HCT116 (cell line): ENCODE measurements around the gene ZBTB21. TPM values are rescaled to one million over a fixed set of nuclear protein-coding genes. Genes with fewer than 3 reads are reported as not detected.

ENCODE experiments used
- ATAC-seq: fragments of 200-7000 bp; cut with Tn5 transposase; 2 replicates; pipeline ENCODE4 v1.9.1; 2020; ENCODE audit warnings: mild to moderate bottlenecking, moderate library complexity
- BruUV-seq: library from RNA; stranded (reverse); fragments of 400-500 nt; replicated peaks from 2 replicates; lab custom pipeline; 2021; lab: Mats Ljungman, UMichigan
- CTCF ChIA-PET: fragments of 300-600 bp; sonication (Branson Sonifier 250); formaldehyde crosslinking; loops from one replicate; lab custom pipeline; 2021; ENCODE audit warnings: antibody characterized with exemption; lab: Charles Lee
- POLR2A ChIA-PET: fragments of 300-600, 350-600 bp; sonication (Branson Sonifier 250); formaldehyde crosslinking; loops from one replicate; lab custom pipeline; 2021; ENCODE audit warnings: antibody characterized with exemption; lab: Charles Lee
- RAD21 ChIA-PET, 2 experiments: fragments of 300-600 bp; sonication (Branson Sonifier 250); formaldehyde crosslinking; loops; one replicate each; lab custom pipeline; 2023; ENCODE audit warnings: low total read pairs in 2 of 2; ENCODE audit not compliant: uncharacterized antibody in 2 of 2, unreplicated experiment in 2 of 2, low non-redundant PET in 1 of 2; lab: Charles Lee
- DNase-seq: peaks from one replicate; pipeline ENCODE4 v3.0.0-alpha.2; 2010; ENCODE audit warnings: low read depth, low spot score
- H2AFZ ChIP-seq: fragments of 200-600 bp; shearing (Covaris generic), sonication (generic); 2 replicates; pipeline ENCODE4 v1.6.1; 2017; ENCODE audit warnings: low read depth, mixed run types, mixed read lengths, antibody characterized with exemption, low read length; ENCODE audit not compliant: poor library complexity, severe bottlenecking
- H3K27ac ChIP-seq: 2 replicates; pipeline ENCODE4 v1.5.1; 2012; ENCODE audit warnings: low read depth, low read length
- H3K27me3 ChIP-seq: fragments of 200-600 bp; sonication (generic); 2 replicates; pipeline ENCODE4 v1.6.1; 2016; ENCODE audit warnings: mixed run types, low read length, mixed read lengths; ENCODE audit not compliant: insufficient read depth
- H3K36me3 ChIP-seq, 2 experiments: fragments of 200-500 bp in 1 of 2; fragments of 200-600 bp in 1 of 2; sonication (Bioruptor generic) in 1 of 2; sonication (generic) in 1 of 2; 2 replicates each; pipeline versions ENCODE4 v1.5.1 to v1.6.1; 2014 to 2016; ENCODE audit warnings: low read length in 2 of 2, inconsistent platforms in 1 of 2, mixed read lengths in 1 of 2, mixed run types in 1 of 2; ENCODE audit not compliant: insufficient read depth in 2 of 2, control insufficient read depth in 1 of 2
- H3K4me1 ChIP-seq, 2 experiments: fragments of 200-600 bp in 1 of 2; sonication (generic) in 1 of 2; 2 replicates each; pipeline versions ENCODE4 v1.5.1 to v1.6.1; 2012 to 2017; ENCODE audit warnings: low read length in 2 of 2, inconsistent platforms in 1 of 2, mild to moderate bottlenecking in 1 of 2, mixed read lengths in 1 of 2, mixed run types in 1 of 2, moderate library complexity in 1 of 2; ENCODE audit not compliant: insufficient read depth in 2 of 2, control insufficient read depth in 1 of 2
- H3K4me2 ChIP-seq: fragments of 200-600 bp; sonication (generic); 2 replicates; pipeline ENCODE4 v1.6.1; 2017; ENCODE audit warnings: mixed run types, low read length, mixed read lengths
- H3K4me3 ChIP-seq, 2 experiments: fragments of 200-600 bp in 1 of 2; sonication (generic) in 1 of 2; replicated peaks in 1 of 2; 2 replicates each; pipeline ENCODE4 v1.5.1; 2011 to 2016; ENCODE audit warnings: low read length in 2 of 2, control low read depth in 1 of 2, low read depth in 1 of 2, mild to moderate bottlenecking in 1 of 2, mixed read lengths in 1 of 2, mixed run types in 1 of 2
- H3K79me2 ChIP-seq: fragments of 200-600 bp; sonication (generic); 2 replicates; pipeline ENCODE4 v1.6.1; 2017; ENCODE audit warnings: mild to moderate bottlenecking, mixed run types, low read length, moderate library complexity, mixed read lengths; ENCODE audit not compliant: insufficient read depth
- H3K9ac ChIP-seq: fragments of 200-600 bp; sonication (generic); 2 replicates; pipeline ENCODE4 v1.6.1; 2016; ENCODE audit warnings: low read length, mixed read lengths
- H3K9me2 ChIP-seq: fragments of 200-600 bp; sonication (generic), shearing (Covaris generic); 2 replicates; pipeline ENCODE4 v1.6.1; 2017; ENCODE audit warnings: mixed run types, mild to moderate bottlenecking, moderate library complexity; ENCODE audit not compliant: insufficient read depth
- H3K9me3 ChIP-seq, 2 experiments: fragments of 200-500 bp in 1 of 2; fragments of 200-600 bp in 1 of 2; sonication (Bioruptor generic) in 1 of 2; sonication (generic) in 1 of 2; 2 replicates each; pipeline ENCODE4 v1.6.1; 2014 to 2017; ENCODE audit warnings: low read length in 2 of 2, mixed read lengths in 2 of 2, inconsistent platforms in 1 of 2, low read depth in 1 of 2, mild to moderate bottlenecking in 1 of 2, mixed run types in 1 of 2, moderate library complexity in 1 of 2; ENCODE audit not compliant: control insufficient read depth in 1 of 2, insufficient read depth in 1 of 2
- H4K20me1 ChIP-seq: fragments of 200-600 bp; sonication (generic), shearing (Covaris generic); 2 replicates; pipeline ENCODE4 v1.6.1; 2017; ENCODE audit warnings: mixed run types, mild to moderate bottlenecking, moderate library complexity; ENCODE audit not compliant: insufficient read depth
- EGR1 ChIP-seq: IDR thresholded peaks from 2 replicates; pipeline ENCODE4 v1.6.1; 2012; ENCODE audit warnings: low read depth
- ELF1 ChIP-seq: IDR thresholded peaks from 2 replicates; pipeline ENCODE4 v1.6.1; 2012; ENCODE audit warnings: low read depth, borderline replicate concordance
- EZH2 ChIP-seq: fragments of 200-600 bp; sonication (generic); IDR thresholded peaks from 2 replicates; pipeline ENCODE4 v1.6.1; 2017; ENCODE audit warnings: antibody characterized with exemption, mixed run types
- FOSL1 ChIP-seq: IDR thresholded peaks from 2 replicates; pipeline ENCODE4 v1.6.1; 2012; ENCODE audit warnings: low read depth
- JUND ChIP-seq: IDR thresholded peaks from 2 replicates; pipeline ENCODE4 v1.6.1; 2012
- RAD21 ChIP-seq: IDR thresholded peaks from 2 replicates; pipeline ENCODE4 v1.6.1; 2012; ENCODE audit warnings: low read depth, mild to moderate bottlenecking
- SP1 ChIP-seq: IDR thresholded peaks from 2 replicates; pipeline ENCODE4 v1.6.1; 2012; ENCODE audit warnings: low read depth
- SRF ChIP-seq: IDR thresholded peaks from 2 replicates; pipeline ENCODE4 v1.6.1; 2012; ENCODE audit warnings: low read depth
- TCF7L2 ChIP-seq: IDR thresholded peaks from 2 replicates; pipeline ENCODE4 v1.7.0; 2011; ENCODE audit warnings: borderline replicate concordance, inconsistent platforms; ENCODE audit not compliant: insufficient read depth, insufficient read length; ENCODE audit errors: extremely low read depth
- ZNF274 ChIP-seq: fragments of 200-500 bp; sonication (Bioruptor generic); IDR thresholded peaks from 2 replicates; pipeline ENCODE4 v1.6.1; 2014; ENCODE audit warnings: mild to moderate bottlenecking, low read depth, low read length, inconsistent platforms
- intact Hi-C: fragments of 100-400 bp; cut with micrococcal nuclease; formaldehyde crosslinking; loops from 2 replicates; pipeline ENCODE4 v1.10.0; 2022
- total RNA-seq: library from RNA; stranded (reverse); gene quantifications from one replicate; pipeline ENCODE4 v1.2.1, GENCODE V29; 2021; ENCODE audit not compliant: unreplicated experiment
- TF ChIP-seq, protein P1 (sequence below): IDR thresholded peaks from 2 replicates; pipeline ENCODE4 v1.6.1; 2012; ENCODE audit warnings: low read depth
- TF ChIP-seq, protein P2 (sequence below): IDR thresholded peaks from 2 replicates; pipeline ENCODE4 v1.6.1; 2012
- TF ChIP-seq, protein P3 (sequence below): IDR thresholded peaks from 2 replicates; pipeline ENCODE4 v1.6.1; 2011; ENCODE audit warnings: mild to moderate bottlenecking, low read length, moderate library complexity; ENCODE audit not compliant: insufficient replicate concordance; ENCODE audit errors: extremely low read depth
- TF ChIP-seq, protein P4 (sequence below), 3 experiments: fragments of 200-600 bp in 1 of 3; sonication (generic) in 1 of 3; IDR thresholded peaks in 2 of 3; conservative IDR thresholded peaks in 1 of 3; 2 replicates each; pipeline ENCODE4 v1.5.1; 2012 to 2017; ENCODE audit warnings: low read depth in 2 of 3, low read length in 2 of 3, antibody characterized with exemption in 1 of 3, borderline replicate concordance in 1 of 3, control low read depth in 1 of 3, mild to moderate bottlenecking in 1 of 3, mixed read lengths in 1 of 3, mixed run types in 1 of 3, moderate library complexity in 1 of 3; ENCODE audit not compliant: insufficient read depth in 1 of 3

The ZBTB21 gene
- total RNA-seq, 1 experiment from 2014 or later, result 28.7 TPM

DNA sequence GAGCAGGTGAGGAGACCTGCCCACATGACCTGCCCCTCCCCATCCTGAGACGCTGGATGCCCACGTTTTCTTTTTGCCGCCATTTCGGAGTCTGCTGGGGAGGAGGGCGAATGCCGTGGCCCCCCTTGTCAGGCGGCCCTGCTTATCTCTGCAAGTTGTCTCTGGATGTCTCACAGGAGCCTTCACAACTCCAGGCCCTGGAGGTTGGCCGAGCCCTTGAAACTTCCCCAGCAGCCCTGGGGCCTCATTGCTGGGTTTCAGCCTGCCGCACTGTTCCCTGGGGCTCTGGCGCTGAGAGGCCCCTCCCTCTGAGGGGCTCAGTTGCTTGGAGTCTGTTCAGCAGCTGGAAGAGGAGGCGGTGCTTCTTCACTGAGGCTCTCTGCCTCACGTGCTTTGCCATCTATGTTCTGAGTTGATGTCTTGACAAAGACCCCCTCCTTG, 29.8 kb upstream of the ZBTB21 start (continued):
- TF ChIP-seq, protein P1, sequence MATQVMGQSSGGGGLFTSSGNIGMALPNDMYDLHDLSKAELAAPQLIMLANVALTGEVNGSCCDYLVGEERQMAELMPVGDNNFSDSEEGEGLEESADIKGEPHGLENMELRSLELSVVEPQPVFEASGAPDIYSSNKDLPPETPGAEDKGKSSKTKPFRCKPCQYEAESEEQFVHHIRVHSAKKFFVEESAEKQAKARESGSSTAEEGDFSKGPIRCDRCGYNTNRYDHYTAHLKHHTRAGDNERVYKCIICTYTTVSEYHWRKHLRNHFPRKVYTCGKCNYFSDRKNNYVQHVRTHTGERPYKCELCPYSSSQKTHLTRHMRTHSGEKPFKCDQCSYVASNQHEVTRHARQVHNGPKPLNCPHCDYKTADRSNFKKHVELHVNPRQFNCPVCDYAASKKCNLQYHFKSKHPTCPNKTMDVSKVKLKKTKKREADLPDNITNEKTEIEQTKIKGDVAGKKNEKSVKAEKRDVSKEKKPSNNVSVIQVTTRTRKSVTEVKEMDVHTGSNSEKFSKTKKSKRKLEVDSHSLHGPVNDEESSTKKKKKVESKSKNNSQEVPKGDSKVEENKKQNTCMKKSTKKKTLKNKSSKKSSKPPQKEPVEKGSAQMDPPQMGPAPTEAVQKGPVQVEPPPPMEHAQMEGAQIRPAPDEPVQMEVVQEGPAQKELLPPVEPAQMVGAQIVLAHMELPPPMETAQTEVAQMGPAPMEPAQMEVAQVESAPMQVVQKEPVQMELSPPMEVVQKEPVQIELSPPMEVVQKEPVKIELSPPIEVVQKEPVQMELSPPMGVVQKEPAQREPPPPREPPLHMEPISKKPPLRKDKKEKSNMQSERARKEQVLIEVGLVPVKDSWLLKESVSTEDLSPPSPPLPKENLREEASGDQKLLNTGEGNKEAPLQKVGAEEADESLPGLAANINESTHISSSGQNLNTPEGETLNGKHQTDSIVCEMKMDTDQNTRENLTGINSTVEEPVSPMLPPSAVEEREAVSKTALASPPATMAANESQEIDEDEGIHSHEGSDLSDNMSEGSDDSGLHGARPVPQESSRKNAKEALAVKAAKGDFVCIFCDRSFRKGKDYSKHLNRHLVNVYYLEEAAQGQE, result no peak
- TF ChIP-seq, protein P2, sequence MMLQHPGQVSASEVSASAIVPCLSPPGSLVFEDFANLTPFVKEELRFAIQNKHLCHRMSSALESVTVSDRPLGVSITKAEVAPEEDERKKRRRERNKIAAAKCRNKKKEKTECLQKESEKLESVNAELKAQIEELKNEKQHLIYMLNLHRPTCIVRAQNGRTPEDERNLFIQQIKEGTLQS, result no peak
- no peak for TF ChIP-seq FOSL1

DNA sequence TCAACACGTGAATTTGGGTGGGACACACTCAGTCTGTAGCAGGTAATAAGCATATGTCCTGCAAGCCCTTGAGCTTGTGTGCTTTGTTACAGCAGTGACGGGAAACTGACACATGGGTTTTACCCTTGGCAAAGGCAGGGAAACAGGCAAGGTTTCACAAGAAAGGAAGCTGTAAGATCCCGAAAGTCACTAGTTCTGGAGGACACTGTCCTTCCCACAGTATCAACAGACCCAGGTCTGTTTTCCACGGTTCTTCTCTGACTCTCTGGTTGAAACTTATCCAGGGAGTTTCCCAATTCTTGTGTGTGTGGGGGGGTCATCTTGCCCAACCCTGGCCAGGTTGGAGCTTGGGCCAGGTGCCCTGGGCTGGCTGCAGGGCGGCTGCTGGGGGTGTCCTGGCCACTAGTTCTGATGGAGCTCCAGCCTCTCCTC, 29.3 kb upstream of the ZBTB21 start:
- CTCF ChIA-PET, result no interaction called here
- intact Hi-C loops, result no loop called here
- H3K9me3 ChIP-seq, result no peaks in the 10 kb centered on the region
- peaks cover 11 to 20% of the 10 kb centered on the region in 2 experiments for H3K4me1 ChIP-seq
- H3K36me3 ChIP-seq, result no peaks in the 10 kb centered on the region
- no peaks in the 10 kb centered on the region for H3K79me2 ChIP-seq
- H3K9me2 ChIP-seq, result no peaks in the 10 kb centered on the region
- DNase-seq, result no peak
- no peak for ATAC-seq
- no peak overlapping the region; the same call in 1 of the 2 replicates for H3K4me2 ChIP-seq
- TF ChIP-seq, protein P3, sequence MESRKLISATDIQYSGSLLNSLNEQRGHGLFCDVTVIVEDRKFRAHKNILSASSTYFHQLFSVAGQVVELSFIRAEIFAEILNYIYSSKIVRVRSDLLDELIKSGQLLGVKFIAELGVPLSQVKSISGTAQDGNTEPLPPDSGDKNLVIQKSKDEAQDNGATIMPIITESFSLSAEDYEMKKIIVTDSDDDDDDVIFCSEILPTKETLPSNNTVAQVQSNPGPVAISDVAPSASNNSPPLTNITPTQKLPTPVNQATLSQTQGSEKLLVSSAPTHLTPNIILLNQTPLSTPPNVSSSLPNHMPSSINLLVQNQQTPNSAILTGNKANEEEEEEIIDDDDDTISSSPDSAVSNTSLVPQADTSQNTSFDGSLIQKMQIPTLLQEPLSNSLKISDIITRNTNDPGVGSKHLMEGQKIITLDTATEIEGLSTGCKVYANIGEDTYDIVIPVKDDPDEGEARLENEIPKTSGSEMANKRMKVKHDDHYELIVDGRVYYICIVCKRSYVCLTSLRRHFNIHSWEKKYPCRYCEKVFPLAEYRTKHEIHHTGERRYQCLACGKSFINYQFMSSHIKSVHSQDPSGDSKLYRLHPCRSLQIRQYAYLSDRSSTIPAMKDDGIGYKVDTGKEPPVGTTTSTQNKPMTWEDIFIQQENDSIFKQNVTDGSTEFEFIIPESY, result no peak
- TF ChIP-seq EZH2 (no peak), JUND (no peak), ELF1 (no peak), SRF (no peak), EGR1 (no peak), SP1 (no peak), RAD21 (no peak), TCF7L2 (no peak), ZNF274 (no peak)
- TF ChIP-seq, protein P4, sequence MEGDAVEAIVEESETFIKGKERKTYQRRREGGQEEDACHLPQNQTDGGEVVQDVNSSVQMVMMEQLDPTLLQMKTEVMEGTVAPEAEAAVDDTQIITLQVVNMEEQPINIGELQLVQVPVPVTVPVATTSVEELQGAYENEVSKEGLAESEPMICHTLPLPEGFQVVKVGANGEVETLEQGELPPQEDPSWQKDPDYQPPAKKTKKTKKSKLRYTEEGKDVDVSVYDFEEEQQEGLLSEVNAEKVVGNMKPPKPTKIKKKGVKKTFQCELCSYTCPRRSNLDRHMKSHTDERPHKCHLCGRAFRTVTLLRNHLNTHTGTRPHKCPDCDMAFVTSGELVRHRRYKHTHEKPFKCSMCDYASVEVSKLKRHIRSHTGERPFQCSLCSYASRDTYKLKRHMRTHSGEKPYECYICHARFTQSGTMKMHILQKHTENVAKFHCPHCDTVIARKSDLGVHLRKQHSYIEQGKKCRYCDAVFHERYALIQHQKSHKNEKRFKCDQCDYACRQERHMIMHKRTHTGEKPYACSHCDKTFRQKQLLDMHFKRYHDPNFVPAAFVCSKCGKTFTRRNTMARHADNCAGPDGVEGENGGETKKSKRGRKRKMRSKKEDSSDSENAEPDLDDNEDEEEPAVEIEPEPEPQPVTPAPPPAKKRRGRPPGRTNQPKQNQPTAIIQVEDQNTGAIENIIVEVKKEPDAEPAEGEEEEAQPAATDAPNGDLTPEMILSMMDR (IDR thresholded peaks at IDR 0.05 in 2 of 3, conservative IDR thresholded peaks at IDR 0.05 in 1 of 3; ENCODE audit: borderline replicate concordance in 1 of 3, insufficient read depth in 1 of 3, low read depth in 2 of 3, low read length in 2 of 3), result no peak
- TF ChIP-seq, protein P2, result no peak
- no peaks in the 10 kb centered on the region for H3K27me3 ChIP-seq
- no peak overlapping the region for H2AFZ ChIP-seq
- RAD21 ChIA-PET, result no interaction called here
- no TSS peak for BruUV-seq
- H3K9ac ChIP-seq, result no peak overlapping the region
- POLR2A ChIA-PET, result no interaction called here
- H4K20me1 ChIP-seq, result no peaks in the 10 kb centered on the region
- H3K27ac ChIP-seq, result no peak overlapping the region
- no peak overlapping the region for H3K4me3 ChIP-seq
